Measurements from ENCODE around the gene TMEM156. TPM values are rescaled to one million over a fixed set of nuclear protein-coding genes. Genes with fewer than 3 reads are reported as not detected.

TMEM156 gene
- total RNA-seq (0.17 and 0.26 TPM in 2 replicates), polyA plus RNA-seq (0.05 and 0.06 TPM in 2 replicates), polyA minus RNA-seq (ENCODE audit: low replicate concordance) (not detected in 2 replicates)
- 0.06 TPM in 1 of 2 replicates, not detected in the other for polyA plus RNA-seq (2012)

GRCh38 chr4:39032218-39033085 lies at the start of gene TMEM156:
TSS of gene TMEM156 (minus strand) at chr4:39032409. CDS start at chr4:39032313, 96 bp downstream.
- H3K9ac ChIP-seq (ENCODE audit: insufficient read depth, low read length): no peak within 1 kb of the TSS
- H2AFZ ChIP-seq (ENCODE audit: low read length): no peak within 1 kb of the TSS

GRCh38 chr4:39078829-39079228 lies 46.6 kb upstream of the TMEM156 start:
- H3K4me3 ChIP-seq (replicated peaks in 1 of 4; ENCODE audit: control extremely low read depth in 1 of 4, insufficient read depth in 1 of 4, low read depth in 3 of 4, low read length in 4 of 4): no peak overlapping the region
- H3K27ac ChIP-seq (ENCODE audit: insufficient read depth, low read length): no peak overlapping the region
- H3K79me2 ChIP-seq (ENCODE audit: control insufficient read depth, insufficient read depth, low read length): no peaks in the 10 kb centered on the region
- H3K4me1 ChIP-seq (ENCODE audit: control insufficient read depth, extremely low read depth, insufficient read depth, low read length): no peaks in the 10 kb centered on the region
- no peaks in the 10 kb centered on the region for H4K20me1 ChIP-seq (ENCODE audit: control insufficient read depth, extremely low read depth, insufficient read depth, low read length)
- no peaks in the 10 kb centered on the region for H3K9me3 ChIP-seq (ENCODE audit: control insufficient read depth, insufficient read depth, low read depth, low read length)
- H2AFZ ChIP-seq (ENCODE audit: low read length): no peak overlapping the region
- no peaks in the 10 kb centered on the region for H3K27me3 ChIP-seq (ENCODE audit: control insufficient read depth, insufficient read depth, low read length)
- no peaks in the 10 kb centered on the region for H3K36me3 ChIP-seq (ENCODE audit: control insufficient read depth, insufficient read depth, low read length)
- H3K9ac ChIP-seq (ENCODE audit: insufficient read depth, low read length): no peak overlapping the region
- no peak for TF ChIP-seq CTCF (conservative IDR thresholded peaks at IDR 0.05 in 1 of 2, IDR thresholded peaks at IDR 0.05 in 1 of 2; ENCODE audit: low read depth in 1 of 2, low read length in 2 of 2)
- no peak for TF ChIP-seq EZH2 (IDR thresholded peaks at IDR 0.05; ENCODE audit: low read length, missing control alignments)
- no peak overlapping the region for H3K4me2 ChIP-seq (ENCODE audit: extremely low read depth, insufficient read depth, low read length)
- DNase-seq (ENCODE audit: low read depth in 2 of 2): no peak

More at GRCh38 chr4:39032218-39033085, at the start of gene TMEM156:
- TF ChIP-seq EZH2 (IDR thresholded peaks at IDR 0.05; ENCODE audit: low read length, missing control alignments) (no peak), CTCF (conservative IDR thresholded peaks at IDR 0.05 in 1 of 2, IDR thresholded peaks at IDR 0.05 in 1 of 2; ENCODE audit: low read depth in 1 of 2, low read length in 2 of 2) (no peak)
- Histone ChIP-seq H3K4me3 (replicated peaks in 1 of 4; ENCODE audit: control extremely low read depth in 1 of 4, insufficient read depth in 1 of 4, low read depth in 3 of 4, low read length in 4 of 4) (peak within 1 kb of the TSS in 1 of 4 experiments; percentile 38), H3K4me2 (ENCODE audit: extremely low read depth, insufficient read depth, low read length) (no peak within 1 kb of the TSS), H4K20me1 (ENCODE audit: control insufficient read depth, extremely low read depth, insufficient read depth, low read length) (no peaks in the 10 kb centered on the region), H3K27ac (ENCODE audit: insufficient read depth, low read length) (no peak within 1 kb of the TSS), H3K4me1 (ENCODE audit: control insufficient read depth, extremely low read depth, insufficient read depth, low read length) (no peaks in the 10 kb centered on the region), H3K36me3 (ENCODE audit: control insufficient read depth, insufficient read depth, low read length) (no peaks in the 10 kb centered on the region), H3K79me2 (ENCODE audit: control insufficient read depth, insufficient read depth, low read length) (no peaks in the 10 kb centered on the region), H3K27me3 (ENCODE audit: control insufficient read depth, insufficient read depth, low read length) (no peaks in the 10 kb centered on the region), H3K9me3 (ENCODE audit: control insufficient read depth, insufficient read depth, low read depth, low read length) (no peaks in the 10 kb centered on the region)
- peak in 1 of 2 donors; percentile 53 for DNase-seq (ENCODE audit: low read depth in 2 of 2)

- TF ChIP-seq CTCF (conservative IDR thresholded peaks at IDR 0.05 in 1 of 2, IDR thresholded peaks at IDR 0.05 in 1 of 2; ENCODE audit: low read depth in 1 of 2, low read length in 2 of 2) (no peak), EZH2 (IDR thresholded peaks at IDR 0.05; ENCODE audit: low read length, missing control alignments) (no peak)
- no peak overlapping the region for H3K4me2 ChIP-seq (ENCODE audit: extremely low read depth, insufficient read depth, low read length)
Observed at GRCh38 chr4:39068907-39069306, 36.7 kb upstream of the TMEM156 start.

More at GRCh38 chr4:39068907-39069306, 36.7 kb upstream of the TMEM156 start:
- Histone ChIP-seq H3K9me3 (ENCODE audit: control insufficient read depth, insufficient read depth, low read depth, low read length) (no peaks in the 10 kb centered on the region), H3K79me2 (ENCODE audit: control insufficient read depth, insufficient read depth, low read length) (no peaks in the 10 kb centered on the region), H3K27me3 (ENCODE audit: control insufficient read depth, insufficient read depth, low read length) (no peaks in the 10 kb centered on the region), H3K4me1 (ENCODE audit: control insufficient read depth, extremely low read depth, insufficient read depth, low read length) (no peaks in the 10 kb centered on the region), H4K20me1 (ENCODE audit: control insufficient read depth, extremely low read depth, insufficient read depth, low read length) (no peaks in the 10 kb centered on the region), H3K36me3 (ENCODE audit: control insufficient read depth, insufficient read depth, low read length) (no peaks in the 10 kb centered on the region), H3K9ac (ENCODE audit: insufficient read depth, low read length) (no peak overlapping the region), H2AFZ (ENCODE audit: low read length) (no peak overlapping the region), H3K27ac (ENCODE audit: insufficient read depth, low read length) (no peak overlapping the region), H3K4me3 (replicated peaks in 1 of 4; ENCODE audit: control extremely low read depth in 1 of 4, insufficient read depth in 1 of 4, low read depth in 3 of 4, low read length in 4 of 4) (no peak overlapping the region)
- no peak for DNase-seq (ENCODE audit: low read depth in 2 of 2)

Data from fibroblast of lung (primary cell).